ENCODE results near the gene MGLL.

DNA sequence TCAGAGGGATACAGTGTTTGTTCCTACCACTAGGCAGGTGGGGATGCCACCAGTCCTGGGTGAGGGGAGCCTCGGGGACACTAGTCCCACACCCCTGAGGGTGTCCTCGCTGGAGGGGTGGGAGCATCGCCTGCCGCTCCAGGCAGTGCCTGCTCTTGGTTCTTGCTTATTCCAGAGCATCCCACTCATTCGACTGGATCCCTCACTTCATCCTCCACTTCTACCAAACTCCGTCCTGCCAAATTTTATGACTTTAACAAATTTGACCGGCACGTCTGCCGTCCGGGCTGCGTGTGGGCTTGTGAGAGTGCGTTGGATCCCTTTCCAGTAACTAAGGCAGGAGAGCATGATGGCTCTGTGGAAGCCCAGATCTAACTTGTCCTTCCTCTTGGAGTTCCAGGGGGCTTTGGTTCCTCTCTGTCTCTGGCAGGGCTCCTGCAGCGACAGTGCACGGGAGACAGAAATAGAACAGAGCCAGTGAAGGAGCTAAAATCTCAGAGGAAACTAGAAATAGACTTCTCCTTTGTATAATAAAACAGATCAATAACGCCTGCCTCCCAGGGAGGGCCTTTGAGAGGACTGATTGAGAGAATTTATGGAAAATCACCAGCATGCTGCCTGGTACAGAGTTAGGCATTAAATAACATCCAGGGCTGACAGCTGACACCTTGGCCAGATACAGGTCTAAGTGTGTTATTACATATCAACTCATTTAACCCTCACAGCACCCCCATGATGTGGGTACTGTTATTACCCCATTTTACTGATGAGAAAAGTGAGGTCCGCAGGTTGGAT, 34.5 kb downstream of the MGLL start:
- TF ChIP-seq FOXP2 (optimal IDR thresholded peaks at IDR 0.05; ENCODE audit: control extremely low read depth, extremely low read length, insufficient read depth) (no peak), POLR2AphosphoS5 (IDR thresholded peaks at IDR 0.05; ENCODE audit: borderline replicate concordance, low read depth, low read length) (no peak)

Data from SK-N-MC (cell line).